ENCODE results near the gene NCOA4.
"Not testable (repeated sequence)": the region's sequence is repeated elsewhere in the genome, so short reads cannot be mapped to it uniquely, and the experiment has no call there.

DNA sequence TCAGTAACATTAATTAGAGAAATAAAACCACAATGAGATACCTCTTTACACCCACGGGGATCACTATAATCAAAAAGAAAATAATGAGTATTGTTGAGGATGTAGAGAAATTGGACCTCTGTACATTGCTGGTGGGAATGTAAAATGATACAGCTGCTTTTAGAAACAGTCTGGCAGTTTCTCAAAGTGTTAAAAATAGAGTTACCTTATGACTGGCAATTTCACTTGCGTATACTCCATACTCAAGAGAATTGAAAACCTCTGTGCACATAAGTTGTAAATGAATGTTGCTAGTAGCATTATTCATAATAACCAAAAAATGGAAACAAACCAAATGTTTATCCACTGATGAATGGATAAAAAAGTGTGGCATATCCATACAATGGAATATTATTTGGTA, 51.9 kb downstream of the NCOA4 start:
- TF ChIP-seq, protein P1, sequence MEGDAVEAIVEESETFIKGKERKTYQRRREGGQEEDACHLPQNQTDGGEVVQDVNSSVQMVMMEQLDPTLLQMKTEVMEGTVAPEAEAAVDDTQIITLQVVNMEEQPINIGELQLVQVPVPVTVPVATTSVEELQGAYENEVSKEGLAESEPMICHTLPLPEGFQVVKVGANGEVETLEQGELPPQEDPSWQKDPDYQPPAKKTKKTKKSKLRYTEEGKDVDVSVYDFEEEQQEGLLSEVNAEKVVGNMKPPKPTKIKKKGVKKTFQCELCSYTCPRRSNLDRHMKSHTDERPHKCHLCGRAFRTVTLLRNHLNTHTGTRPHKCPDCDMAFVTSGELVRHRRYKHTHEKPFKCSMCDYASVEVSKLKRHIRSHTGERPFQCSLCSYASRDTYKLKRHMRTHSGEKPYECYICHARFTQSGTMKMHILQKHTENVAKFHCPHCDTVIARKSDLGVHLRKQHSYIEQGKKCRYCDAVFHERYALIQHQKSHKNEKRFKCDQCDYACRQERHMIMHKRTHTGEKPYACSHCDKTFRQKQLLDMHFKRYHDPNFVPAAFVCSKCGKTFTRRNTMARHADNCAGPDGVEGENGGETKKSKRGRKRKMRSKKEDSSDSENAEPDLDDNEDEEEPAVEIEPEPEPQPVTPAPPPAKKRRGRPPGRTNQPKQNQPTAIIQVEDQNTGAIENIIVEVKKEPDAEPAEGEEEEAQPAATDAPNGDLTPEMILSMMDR (IDR thresholded peaks at IDR 0.05), result not testable (repeated sequence)
- not testable (repeated sequence) for TF ChIP-seq POLR2A (IDR thresholded peaks at IDR 0.05)
